Measurements from ENCODE around the gene COL28A1. TPM values are rescaled to one million over a fixed set of nuclear protein-coding genes. Genes with fewer than 3 reads are reported as not detected.

Gene COL28A1
- total and polyA plus RNA-seq, 2 of the 13 experiments (the other 11 are each of a cell fraction or from before 2014, with no cell fraction given) = 0.07 to 0.15 TPM

DNA sequence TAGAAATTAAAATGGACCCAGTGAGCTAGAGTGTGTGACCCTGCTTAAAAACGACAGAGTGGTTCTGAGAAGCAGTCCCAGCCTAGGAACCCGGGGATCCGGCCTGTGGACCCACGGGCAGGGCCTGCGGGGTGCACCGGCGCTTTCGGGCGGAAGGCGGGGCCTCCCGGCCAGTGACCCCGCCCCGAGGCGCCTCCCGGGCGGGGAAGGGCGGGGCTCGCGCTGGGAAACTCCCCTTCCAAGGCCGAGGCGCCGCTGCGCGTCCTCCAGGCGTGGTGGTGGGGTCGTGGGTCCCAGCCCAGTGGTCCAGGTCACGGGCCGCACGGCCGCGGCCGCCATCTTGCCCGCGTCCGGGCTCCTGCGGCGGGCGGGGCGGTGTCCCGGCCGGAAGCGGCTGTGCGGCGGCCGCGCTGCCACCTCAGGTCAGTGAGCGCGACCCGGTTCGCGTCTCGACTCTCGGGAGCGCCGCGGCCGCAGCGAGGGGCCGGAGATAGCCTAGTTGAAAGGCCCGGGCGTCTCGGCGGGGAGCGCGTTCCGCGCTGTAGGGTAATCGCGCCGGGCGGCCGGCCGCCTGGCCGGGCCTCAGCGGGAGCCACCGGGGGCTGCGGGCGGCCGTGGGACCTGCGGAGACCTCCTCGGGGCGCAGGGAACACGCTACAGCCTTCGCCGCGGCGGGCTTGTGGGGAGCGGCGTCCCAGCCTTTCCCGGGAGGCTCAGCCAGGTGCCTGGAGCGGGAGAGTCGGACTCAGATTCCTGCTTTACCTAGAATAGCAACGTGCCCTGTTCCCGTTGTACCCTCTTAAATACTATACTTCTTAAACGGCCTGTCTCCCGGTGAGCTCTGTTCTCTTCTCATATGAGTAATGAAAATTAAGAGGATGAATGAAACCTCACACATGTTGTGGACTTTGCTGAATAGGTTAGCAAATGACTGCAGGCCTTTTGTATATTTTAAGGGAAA, 31.3 kb upstream of the COL28A1 start, which contains the start of gene MIOS (continued):
- TF ChIP-seq RFXAP (CRISPR knock-in tag; IDR thresholded peaks at IDR 0.05; ENCODE audit: borderline replicate concordance) (no peak), KLF12 (CRISPR knock-in tag; IDR thresholded peaks at IDR 0.05; ENCODE audit: borderline replicate concordance) (peak; percentile 77), SPEN (CRISPR knock-in tag; IDR thresholded peaks at IDR 0.05; ENCODE audit: low read depth) (peak; percentile 69), TOPORS (CRISPR knock-in tag; IDR thresholded peaks at IDR 0.05) (0 out of 2 replicates have a peak, but pooled peaks have one; percentile 24), ZNF746 (CRISPR knock-in tag; IDR thresholded peaks at IDR 0.05) (no peak), ZNF552 (CRISPR knock-in tag; IDR thresholded peaks at IDR 0.05; ENCODE audit: borderline replicate concordance) (no peak), ZNF430 (CRISPR knock-in tag; IDR thresholded peaks at IDR 0.05) (peak; percentile 47; the same call in 1 of the 2 replicates), ZFX (CRISPR knock-in tag; IDR thresholded peaks at IDR 0.05; ENCODE audit: low read depth) (peak; percentile 89), MYC (CRISPR knock-in tag; IDR thresholded peaks at IDR 0.05; ENCODE audit: borderline replicate concordance) (peak; percentile 47; the same call in 1 of the 2 replicates), TEAD3 (CRISPR knock-in tag; optimal IDR thresholded peaks at IDR 0.05; ENCODE audit: borderline replicate concordance) (no peak), SP5 (CRISPR knock-in tag; IDR thresholded peaks at IDR 0.05; ENCODE audit: borderline replicate concordance, low read depth) (peak; percentile 31; the same call in 1 of the 2 replicates), CHCHD3 (CRISPR knock-in tag; IDR thresholded peaks at IDR 0.05) (0 out of 2 replicates have a peak, but pooled peaks have one; percentile 46), ZNF3 (CRISPR knock-in tag; IDR thresholded peaks at IDR 0.05) (no peak), MATR3 (CRISPR knock-in tag; IDR thresholded peaks at IDR 0.05) (no peak), ZNF652 (CRISPR knock-in tag; IDR thresholded peaks at IDR 0.05; ENCODE audit: borderline replicate concordance, low read depth) (no peak), FOXK2 (IDR thresholded peaks at IDR 0.05) (no peak), SRY (CRISPR knock-in tag; IDR thresholded peaks at IDR 0.05) (no peak), TBP (CRISPR knock-in tag; IDR thresholded peaks at IDR 0.05) (no peak), RBFOX2 (IDR thresholded peaks at IDR 0.05; ENCODE audit: low read depth, low read length) (peak; percentile 95)
- TF ChIP-seq, protein P1, sequence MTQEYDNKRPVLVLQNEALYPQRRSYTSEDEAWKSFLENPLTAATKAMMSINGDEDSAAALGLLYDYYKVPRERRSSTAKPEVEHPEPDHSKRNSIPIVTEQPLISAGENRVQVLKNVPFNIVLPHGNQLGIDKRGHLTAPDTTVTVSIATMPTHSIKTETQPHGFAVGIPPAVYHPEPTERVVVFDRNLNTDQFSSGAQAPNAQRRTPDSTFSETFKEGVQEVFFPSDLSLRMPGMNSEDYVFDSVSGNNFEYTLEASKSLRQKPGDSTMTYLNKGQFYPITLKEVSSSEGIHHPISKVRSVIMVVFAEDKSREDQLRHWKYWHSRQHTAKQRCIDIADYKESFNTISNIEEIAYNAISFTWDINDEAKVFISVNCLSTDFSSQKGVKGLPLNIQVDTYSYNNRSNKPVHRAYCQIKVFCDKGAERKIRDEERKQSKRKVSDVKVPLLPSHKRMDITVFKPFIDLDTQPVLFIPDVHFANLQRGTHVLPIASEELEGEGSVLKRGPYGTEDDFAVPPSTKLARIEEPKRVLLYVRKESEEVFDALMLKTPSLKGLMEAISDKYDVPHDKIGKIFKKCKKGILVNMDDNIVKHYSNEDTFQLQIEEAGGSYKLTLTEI (CRISPR knock-in tag; conservative IDR thresholded peaks at IDR 0.05) = no peak
- TF ChIP-seq, protein P2, sequence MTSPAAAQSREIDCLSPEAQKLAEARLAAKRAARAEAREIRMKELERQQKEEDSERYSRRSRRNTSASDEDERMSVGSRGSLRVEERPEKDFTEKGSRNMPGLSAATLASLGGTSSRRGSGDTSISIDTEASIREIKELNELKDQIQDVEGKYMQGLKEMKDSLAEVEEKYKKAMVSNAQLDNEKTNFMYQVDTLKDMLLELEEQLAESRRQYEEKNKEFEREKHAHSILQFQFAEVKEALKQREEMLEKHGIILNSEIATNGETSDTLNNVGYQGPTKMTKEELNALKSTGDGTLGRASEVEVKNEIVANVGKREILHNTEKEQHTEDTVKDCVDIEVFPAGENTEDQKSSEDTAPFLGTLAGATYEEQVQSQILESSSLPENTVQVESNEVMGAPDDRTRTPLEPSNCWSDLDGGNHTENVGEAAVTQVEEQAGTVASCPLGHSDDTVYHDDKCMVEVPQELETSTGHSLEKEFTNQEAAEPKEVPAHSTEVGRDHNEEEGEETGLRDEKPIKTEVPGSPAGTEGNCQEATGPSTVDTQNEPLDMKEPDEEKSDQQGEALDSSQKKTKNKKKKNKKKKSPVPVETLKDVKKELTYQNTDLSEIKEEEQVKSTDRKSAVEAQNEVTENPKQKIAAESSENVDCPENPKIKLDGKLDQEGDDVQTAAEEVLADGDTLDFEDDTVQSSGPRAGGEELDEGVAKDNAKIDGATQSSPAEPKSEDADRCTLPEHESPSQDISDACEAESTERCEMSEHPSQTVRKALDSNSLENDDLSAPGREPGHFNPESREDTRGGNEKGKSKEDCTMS (CRISPR knock-in tag; conservative IDR thresholded peaks at IDR 0.05) = no peak
- TF ChIP-seq, protein P3, sequence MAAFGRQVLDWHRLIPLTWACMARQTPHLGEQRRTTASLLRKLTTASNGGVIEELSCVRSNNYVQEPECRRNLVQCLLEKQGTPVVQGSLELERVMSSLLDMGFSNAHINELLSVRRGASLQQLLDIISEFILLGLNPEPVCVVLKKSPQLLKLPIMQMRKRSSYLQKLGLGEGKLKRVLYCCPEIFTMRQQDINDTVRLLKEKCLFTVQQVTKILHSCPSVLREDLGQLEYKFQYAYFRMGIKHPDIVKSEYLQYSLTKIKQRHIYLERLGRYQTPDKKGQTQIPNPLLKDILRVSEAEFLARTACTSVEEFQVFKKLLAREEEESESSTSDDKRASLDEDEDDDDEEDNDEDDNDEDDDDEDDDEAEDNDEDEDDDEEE (CRISPR knock-in tag; IDR thresholded peaks at IDR 0.05) = peak; percentile 15; the same call in 1 of the 2 replicates
- TF ChIP-seq, protein P4, sequence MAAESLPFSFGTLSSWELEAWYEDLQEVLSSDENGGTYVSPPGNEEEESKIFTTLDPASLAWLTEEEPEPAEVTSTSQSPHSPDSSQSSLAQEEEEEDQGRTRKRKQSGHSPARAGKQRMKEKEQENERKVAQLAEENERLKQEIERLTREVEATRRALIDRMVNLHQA (CRISPR knock-in tag; IDR thresholded peaks at IDR 0.05) = no peak
- TF ChIP-seq, protein P5, sequence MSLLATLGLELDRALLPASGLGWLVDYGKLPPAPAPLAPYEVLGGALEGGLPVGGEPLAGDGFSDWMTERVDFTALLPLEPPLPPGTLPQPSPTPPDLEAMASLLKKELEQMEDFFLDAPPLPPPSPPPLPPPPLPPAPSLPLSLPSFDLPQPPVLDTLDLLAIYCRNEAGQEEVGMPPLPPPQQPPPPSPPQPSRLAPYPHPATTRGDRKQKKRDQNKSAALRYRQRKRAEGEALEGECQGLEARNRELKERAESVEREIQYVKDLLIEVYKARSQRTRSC (CRISPR knock-in tag; IDR thresholded peaks at IDR 0.05; ENCODE audit: low read depth) = no peak

Measured in HepG2 (cell line).